GM12878 (cell line): ENCODE measurements around the gene COL9A3. TPM values are rescaled to one million over a fixed set of nuclear protein-coding genes. Genes with fewer than 3 reads are reported as not detected.

Source experiments
- ATAC-seq: fragments of 200-7000 bp; cut with Tn5 transposase; 3 replicates; pipeline ENCODE4 v1.9.1; 2020; ENCODE audit warnings: mild to moderate bottlenecking, moderate library complexity
- BruUV-seq: library from RNA; stranded (reverse); fragments of 400-500 nt; replicated peaks from 2 replicates; lab custom pipeline; 2021; lab: Mats Ljungman, UMichigan
- CTCF ChIA-PET: fragments of 300-600 bp; sonication (Branson Sonifier 250); formaldehyde crosslinking; extraction: SDS; loops from one replicate; lab custom pipeline; 2021; ENCODE audit warnings: inconsistent platforms; lab: Yijun Ruan, JAX
- POLR2A ChIA-PET: fragments of 350-600 bp; formaldehyde crosslinking; extraction: SDS; loops from one replicate; lab custom pipeline; 2021; ENCODE audit warnings: inconsistent platforms; lab: Charles Lee
- RAD21 ChIA-PET: fragments of 300-600 bp; sonication (Branson Sonifier 250); formaldehyde crosslinking; loops from one replicate; lab custom pipeline; 2023; ENCODE audit warnings: antibody characterized with exemption; ENCODE audit not compliant: unreplicated experiment; lab: Charles Lee
- SMC1A ChIA-PET: fragments of 300-600 bp; sonication (Branson Sonifier 250); formaldehyde crosslinking; loops from one replicate; lab custom pipeline; 2023; ENCODE audit not compliant: unreplicated experiment, uncharacterized antibody; lab: Charles Lee
- DNase-seq: peaks from one replicate; pipeline ENCODE4 v3.0.0-alpha.2; 2011; ENCODE audit warnings: low read depth, low spot score
- FAIRE-seq: peaks from 3 replicates; lab custom pipeline; 2011; peaks lifted over from hg19 to GRCh38; lab: Jason Lieb, UNC
- H2AFZ ChIP-seq: 2 replicates; pipeline ENCODE4 v1.6.0; 2011; ENCODE audit warnings: low read depth, low read length, control low read depth; ENCODE audit not compliant: control insufficient read depth
- H3K27ac ChIP-seq: 2 replicates; pipeline ENCODE4 v1.5.1; 2011; ENCODE audit warnings: control low read depth; ENCODE audit not compliant: control insufficient read depth, insufficient read depth
- H3K27me3 ChIP-seq, 2 experiments: replicated peaks in 1 of 2; 2 replicates each; pipeline versions ENCODE4 v1.6.0 to v1.6.1; 2011; ENCODE audit warnings: low read length in 1 of 2; ENCODE audit not compliant: control insufficient read depth in 2 of 2, insufficient read depth in 2 of 2
- H3K36me3 ChIP-seq, 2 experiments: 2 replicates each; pipeline ENCODE4 v1.5.1; 2011; ENCODE audit warnings: low read length in 1 of 2; ENCODE audit not compliant: control insufficient read depth in 2 of 2, insufficient read depth in 2 of 2
- H3K4me1 ChIP-seq: 2 replicates; pipeline ENCODE4 v1.6.1; 2011; ENCODE audit warnings: mild to moderate bottlenecking, low read length, moderate library complexity, mixed read lengths; ENCODE audit not compliant: control insufficient read depth, insufficient read depth
- H3K4me2 ChIP-seq: 2 replicates; pipeline ENCODE4 v1.6.0; 2011; ENCODE audit warnings: control low read depth; ENCODE audit not compliant: control insufficient read depth, insufficient read depth
- H3K4me3 ChIP-seq: fragments of 200-600 bp; sonication (generic); 2 replicates; pipeline ENCODE4 v1.5.1; 2016
- H3K79me2 ChIP-seq: 2 replicates; pipeline ENCODE4 v1.6.0; 2011; ENCODE audit warnings: low read length; ENCODE audit not compliant: control insufficient read depth, insufficient read depth
- H3K9ac ChIP-seq: 2 replicates; pipeline ENCODE4 v1.8.0; 2011; ENCODE audit warnings: low read length, control low read depth, mixed read lengths; ENCODE audit not compliant: control insufficient read depth, insufficient read depth
- H3K9me3 ChIP-seq: replicated peaks from 3 replicates; pipeline ENCODE4 v1.5.1; 2011; ENCODE audit warnings: mild to moderate bottlenecking, low read length; ENCODE audit not compliant: control insufficient read depth, insufficient read depth
- H4K20me1 ChIP-seq: 2 replicates; pipeline ENCODE4 v1.6.0; 2011; ENCODE audit not compliant: control insufficient read depth, insufficient read depth
- BMI1 ChIP-seq: fragments of 450-650 bp; IDR thresholded peaks from 2 replicates; pipeline ENCODE4 v1.6.1; 2016; ENCODE audit warnings: mild to moderate bottlenecking, moderate library complexity, borderline replicate concordance
- CHD2 ChIP-seq: IDR thresholded peaks from 2 replicates; pipeline ENCODE4 v1.6.1; 2011; ENCODE audit warnings: low read depth, low read length, improper control_type of control experiment, borderline replicate concordance
- EED ChIP-seq: sonication (generic); IDR thresholded peaks from 2 replicates; pipeline ENCODE4 v1.6.1; 2016; ENCODE audit warnings: antibody characterized with exemption, low read depth
- ESRRA ChIP-seq: IDR thresholded peaks from 2 replicates; pipeline ENCODE4 v1.6.1; 2012; ENCODE audit warnings: mild to moderate bottlenecking, low read length, improper control_type of control experiment
- HDAC6 ChIP-seq: fragments of 200-600 bp; sonication (generic); IDR thresholded peaks from one replicate; pipeline ENCODE4 v1.8.0; 2017; ENCODE audit warnings: antibody characterized with exemption; ENCODE audit not compliant: unreplicated experiment
- WGBS: methylation state at CpG from one replicate; pipeline ENCODE4 v1.1.6; 2016; ENCODE audit warnings: low lambda C conversion rate; ENCODE audit not compliant: insufficient replicate concordance, insufficient coverage; ENCODE audit errors: missing lambda C conversion rate; 5-methylcytosine and 5-hydroxymethylcytosine counted together
- in situ Hi-C: fragments of 300-500 bp; cut with MboI; formaldehyde crosslinking; loops from 9 replicates; pipeline ENCODE4 v1.14.3; 2018; ENCODE audit warnings: mixed read lengths
- intact Hi-C: fragments of 100-400 bp; cut with micrococcal nuclease; formaldehyde crosslinking; loops from one replicate; pipeline ENCODE4 v1.14.2; 2022; ENCODE audit not compliant: unreplicated experiment
- polyA plus RNA-seq, 11 experiments: library from polyadenylated mRNA; depleted of rRNA in 4 of 11; unstranded in 6 of 11; stranded (reverse) in 5 of 11; fragments of >200 nt; fragmentation: Nextera tagmentation in 4 of 11; fragmentation: Illumina TruSeq in 1 of 11; extraction: Ambion mirVana in 4 of 11; extraction: Trizol in 1 of 11; gene quantifications; 1 replicate in 1 of 11; 2 replicates in 10 of 11; pipeline versions ENCODE4 v1.2.1 to v1.2.3, GENCODE V29; 2011 to 2016; ENCODE audit warnings: inconsistent platforms in 2 of 11, missing spikeins in 2 of 11, low read depth in 1 of 11
- total RNA-seq, 4 experiments: library from RNA; depleted of rRNA in 3 of 4; stranded (reverse); fragments of >200 nt in 3 of 4; fragmentation: Illumina TruSeq in 1 of 4; extraction: Trizol in 1 of 4; gene quantifications; 2 replicates each; pipeline versions ENCODE4 v1.2.1 to v1.2.3, GENCODE V29; 2013 to 2021
- TF ChIP-seq, protein P1 (sequence below): fragments of 150-350 bp; IDR thresholded peaks from 2 replicates; pipeline ENCODE4 v1.6.1; 2014; ENCODE audit warnings: mild to moderate bottlenecking, low read depth, low read length

COL9A3 gene
- total and polyA plus RNA-seq, 10 of the 15 experiments (the other 5 are each of a cell fraction or from before 2014, with no cell fraction given): 0.09 to 1.7 (median 0.63) TPM; not detected in 1

DNA sequence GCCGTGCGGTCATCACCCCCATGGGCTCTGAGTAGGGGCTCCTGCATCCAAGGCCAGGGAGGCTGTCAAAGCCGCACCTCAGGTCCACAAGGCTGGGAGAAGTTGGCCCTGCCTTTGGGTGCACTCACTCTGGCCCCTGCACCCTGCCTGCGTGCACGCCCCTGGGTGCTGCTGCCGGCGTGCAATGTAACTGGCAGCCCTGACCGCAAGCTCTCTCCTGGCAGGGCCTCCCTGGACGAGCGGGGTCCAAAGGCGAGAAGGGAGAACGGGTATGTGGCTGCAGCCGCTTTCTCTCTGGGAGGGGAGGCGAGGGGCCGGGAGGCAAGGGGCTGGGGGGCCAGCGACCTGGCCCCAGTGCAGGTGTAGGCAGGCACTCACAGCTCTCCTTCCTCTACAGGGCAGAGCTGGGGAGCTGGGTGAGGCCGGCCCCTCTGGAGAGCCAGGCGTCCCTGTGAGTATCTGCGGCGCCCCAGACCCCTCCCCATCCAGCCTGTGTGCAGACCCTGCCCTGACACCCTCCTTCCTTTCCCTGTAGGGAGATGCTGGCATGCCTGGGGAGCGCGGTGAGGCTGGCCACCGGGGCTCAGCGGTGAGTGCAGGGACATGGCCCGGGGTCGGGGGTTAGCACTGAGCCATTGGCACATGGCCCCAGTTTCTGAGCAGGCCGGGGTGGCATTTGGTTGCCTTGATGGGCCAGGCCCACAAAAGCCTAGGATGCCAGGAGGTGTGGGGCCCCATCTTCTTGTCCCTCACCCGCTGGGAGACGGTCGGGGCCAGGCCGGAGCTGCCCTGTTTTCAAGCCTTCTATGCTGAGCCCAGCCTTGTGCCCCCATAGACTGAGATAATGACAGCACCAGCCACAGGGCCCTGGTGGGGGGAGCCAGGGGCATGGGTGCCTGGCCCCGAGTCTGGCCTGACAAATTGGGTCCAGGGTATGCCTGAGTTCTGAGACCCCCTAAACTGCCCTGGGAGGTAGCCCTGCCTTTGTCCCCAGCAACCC lies 12.7 kb downstream of the COL9A3 start:
- H3K9me3 ChIP-seq: no peaks in the 10 kb centered on the region
- H2AFZ ChIP-seq: no peak overlapping the region
- no peak for TF ChIP-seq ESRRA
- TF ChIP-seq, all 136 proteins: peak for 0
- H3K27ac ChIP-seq: no peak overlapping the region
- DNase-seq: no peak
- ChIA-PET SMC1A (no interaction called here), CTCF (no interaction called here), RAD21 (no interaction called here), POLR2A (no interaction called here)
- no peaks in the 10 kb centered on the region for H3K27me3 ChIP-seq
- no peak overlapping the region for H3K4me3 ChIP-seq
- WGBS: 63% methylated on average over 27 of the region's 32 CpGs
- no peak overlapping the region for H3K4me2 ChIP-seq
- H3K36me3 ChIP-seq: no peaks in the 10 kb centered on the region
- H3K79me2 ChIP-seq: no peaks in the 10 kb centered on the region
- FAIRE-seq: no peak
- no peak for ATAC-seq
- H4K20me1 ChIP-seq: no peaks in the 10 kb centered on the region
- peaks cover 15% of the 10 kb centered on the region for H3K4me1 ChIP-seq
- no TSS peak for BruUV-seq
- in situ Hi-C loops (loop anchor here (5.0 kb wide), 1 partner anchor 52 kb away; no protein-coding TSS in a partner anchor), intact Hi-C loops (no loop called here)
- no peak overlapping the region for H3K9ac ChIP-seq

DNA sequence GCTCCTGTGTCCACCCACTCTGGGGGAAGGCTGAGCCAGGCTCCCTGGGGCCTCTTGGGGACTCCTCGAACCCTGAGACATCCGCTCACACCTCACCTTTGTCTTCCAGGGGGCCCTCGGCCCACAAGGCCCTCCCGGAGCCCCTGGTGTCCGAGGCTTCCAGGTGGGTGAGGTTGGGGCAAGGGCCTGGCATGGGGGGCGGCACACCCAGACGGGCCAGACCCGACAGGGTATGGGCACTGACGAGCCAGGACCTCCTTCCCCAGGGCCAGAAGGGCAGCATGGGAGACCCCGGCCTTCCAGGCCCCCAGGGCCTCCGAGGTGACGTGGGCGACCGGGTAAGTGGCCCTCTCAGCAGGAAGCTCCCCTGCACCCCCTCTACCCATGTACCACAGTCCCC lies 13.4 kb downstream of the COL9A3 start:
- H3K9ac ChIP-seq: no peak overlapping the region
- intact Hi-C loops (no loop called here), in situ Hi-C loops (no loop called here)
- peaks cover 14% of the 10 kb centered on the region for H3K4me1 ChIP-seq
- no peak overlapping the region for H3K27ac ChIP-seq
- H2AFZ ChIP-seq: no peak overlapping the region
- no peak overlapping the region for H3K4me2 ChIP-seq
- 34% methylated on average over 12 of the region's 14 CpGs for WGBS
- TF ChIP-seq, protein P1, sequence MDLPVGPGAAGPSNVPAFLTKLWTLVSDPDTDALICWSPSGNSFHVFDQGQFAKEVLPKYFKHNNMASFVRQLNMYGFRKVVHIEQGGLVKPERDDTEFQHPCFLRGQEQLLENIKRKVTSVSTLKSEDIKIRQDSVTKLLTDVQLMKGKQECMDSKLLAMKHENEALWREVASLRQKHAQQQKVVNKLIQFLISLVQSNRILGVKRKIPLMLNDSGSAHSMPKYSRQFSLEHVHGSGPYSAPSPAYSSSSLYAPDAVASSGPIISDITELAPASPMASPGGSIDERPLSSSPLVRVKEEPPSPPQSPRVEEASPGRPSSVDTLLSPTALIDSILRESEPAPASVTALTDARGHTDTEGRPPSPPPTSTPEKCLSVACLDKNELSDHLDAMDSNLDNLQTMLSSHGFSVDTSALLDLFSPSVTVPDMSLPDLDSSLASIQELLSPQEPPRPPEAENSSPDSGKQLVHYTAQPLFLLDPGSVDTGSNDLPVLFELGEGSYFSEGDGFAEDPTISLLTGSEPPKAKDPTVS: no peak
- no peak for TF ChIP-seq EED
- TF ChIP-seq BMI1: no peak
- TF ChIP-seq HDAC6: no peak
- TF ChIP-seq CHD2: no peak
- ChIA-PET CTCF (no interaction called here), POLR2A (no interaction called here), SMC1A (no interaction called here), RAD21 (no interaction called here)
- no peaks in the 10 kb centered on the region for H3K36me3 ChIP-seq
- FAIRE-seq (no peak), ATAC-seq (no peak), DNase-seq (no peak)
- H3K79me2 ChIP-seq: no peaks in the 10 kb centered on the region
- peaks cover 0 to 1% of the 10 kb centered on the region in 2 experiments; a peak in 2 of 4 replicates for H3K27me3 ChIP-seq
- no peak overlapping the region for H3K4me3 ChIP-seq
- H3K9me3 ChIP-seq: no peaks in the 10 kb centered on the region
- no TSS peak for BruUV-seq
- H4K20me1 ChIP-seq: no peaks in the 10 kb centered on the region
